Sigmoid colon (tissue), 7 donors: ENCODE results near the gene AGBL1. TPM values are rescaled to one million over a fixed set of nuclear protein-coding genes. Genes with fewer than 3 reads are reported as not detected.

Source experiments
- DNase-seq: peaks from one replicate; pipeline ENCODE4 v3.0.0-alpha.2; 2019
- H3K27ac ChIP-seq, 4 donors: fragments of 200-600 bp; sonication (generic); one replicate each; pipeline ENCODE4 v1.5.1; 2016 to 2019; ENCODE audit warnings: mild to moderate bottlenecking in 1 of 4
- H3K27me3 ChIP-seq, 3 donors: fragments of 200-600 bp; sonication (generic); one replicate each; pipeline ENCODE4 v1.5.1; 2019; ENCODE audit warnings: mild to moderate bottlenecking in 1 of 3
- H3K36me3 ChIP-seq, 4 donors: fragments of 200-600 bp; sonication (generic); one replicate each; pipeline ENCODE4 v1.5.1; 2016 to 2019
- H3K4me1 ChIP-seq, 4 donors: fragments of 200-600 bp; sonication (generic); one replicate each; pipeline ENCODE4 v1.5.1; 2017 to 2019
- H3K4me3 ChIP-seq, 4 donors: fragments of 200-600 bp; sonication (generic); one replicate each; pipeline ENCODE4 v1.5.1; 2017 to 2019; ENCODE audit warnings: mild to moderate bottlenecking in 2 of 4, moderate library complexity in 1 of 4
- H3K9me3 ChIP-seq, 4 donors: fragments of 200-600 bp in 3 of 4; sonication (generic) in 3 of 4; one replicate each; pipeline versions ENCODE4 v1.5.1 to v1.6.1; 2013 to 2019
- CTCF ChIP-seq, 4 experiments: fragments of 450-650 bp in 3 of 4; fragments of 200-600 bp in 1 of 4; IDR thresholded peaks; one replicate each; pipeline ENCODE4 v1.5.1; 2016 to 2019; ENCODE audit warnings: antibody characterized with exemption in 4 of 4, mild to moderate bottlenecking in 3 of 4, moderate library complexity in 2 of 4
- EP300 ChIP-seq, 4 donors: sonication (generic); formaldehyde crosslinking; IDR thresholded peaks; one replicate each; pipeline ENCODE4 v1.6.1; 2017; ENCODE audit warnings: antibody characterized with exemption in 4 of 4
- POLR2A ChIP-seq, 2 donors: fragments of 450-650 bp; IDR thresholded peaks; one replicate each; pipeline ENCODE4 v1.6.1; 2016; ENCODE audit warnings: antibody characterized with exemption in 2 of 2, mild to moderate bottlenecking in 2 of 2, moderate library complexity in 2 of 2
- POLR2AphosphoS5 ChIP-seq, 4 donors: sonication (generic); formaldehyde crosslinking; IDR thresholded peaks; one replicate each; pipeline ENCODE4 v1.6.1; 2017; ENCODE audit warnings: antibody characterized with exemption in 4 of 4
- WGBS, 2 donors: extraction: QIAGEN DNeasy Blood & Tissue Kit; methylation state at CpG; one replicate each; pipeline ENCODE4 v1.1.7; 2013; 5-methylcytosine and 5-hydroxymethylcytosine counted together
- intact Hi-C: fragments of 100-400 bp; cut with DNase I; formaldehyde crosslinking; loops from one replicate; pipeline ENCODE4 v1.15.1; 2023
- polyA plus RNA-seq, 3 donors: library from polyadenylated mRNA; stranded (reverse); fragments of 200-250 nt; gene quantifications; one replicate each; pipeline ENCODE4 v1.2.3, GENCODE V29; 2013
- total RNA-seq, 4 donors: library from RNA; depleted of rRNA; stranded (reverse); fragments of >200 nt; gene quantifications; one replicate each; pipeline ENCODE4 v1.1.0, GENCODE V29; 2016
- donor health status: healthy with polysubstance abuse.
- donor health status: Bipolar disorder and iron deficiency.
- donor health status: healthy.

Gene AGBL1
- total and polyA plus RNA-seq, 7 donors, result 0.16 to 0.28 TPM; not detected in 5

- TF ChIP-seq POLR2A (IDR thresholded peaks at IDR 0.05) (no peak), CTCF (IDR thresholded peaks at IDR 0.05) (no peak), EP300 (IDR thresholded peaks at IDR 0.05) (no peak), POLR2AphosphoS5 (IDR thresholded peaks at IDR 0.05) (no peak)
- WGBS, 2 donors, result 67 to 84% methylated on average over 5 of the region's 5 CpGs
Observed at GRCh38 chr15:86765281-86765680, 685.6 kb downstream of the AGBL1 start.

GRCh38 chr15:86772369-86773059 lies 692.8 kb downstream of the AGBL1 start:
- intact Hi-C loops, result no loop called here
- no peaks in the 10 kb centered on the region for H3K27me3 ChIP-seq
- H3K9me3 ChIP-seq, result no peaks in the 10 kb centered on the region
- H3K36me3 ChIP-seq, result no peaks in the 10 kb centered on the region
- 8 to 52% methylated on average over 3 of the region's 3 CpGs for WGBS, 2 donors
- no peak overlapping the region for H3K27ac ChIP-seq
- TF ChIP-seq CTCF (IDR thresholded peaks at IDR 0.05) (no peak), POLR2A (IDR thresholded peaks at IDR 0.05) (no peak), EP300 (IDR thresholded peaks at IDR 0.05) (no peak), POLR2AphosphoS5 (IDR thresholded peaks at IDR 0.05) (no peak)
- no peaks in the 10 kb centered on the region for H3K4me1 ChIP-seq
- H3K4me3 ChIP-seq, result no peak overlapping the region
- no peak for DNase-seq

More at GRCh38 chr15:86765281-86765680, 685.6 kb downstream of the AGBL1 start:
- intact Hi-C loops, result no loop called here
- no peak overlapping the region for H3K27ac ChIP-seq
- H3K4me3 ChIP-seq, result no peak overlapping the region
- H3K36me3 ChIP-seq, result no peaks in the 10 kb centered on the region
- no peaks in the 10 kb centered on the region for H3K27me3 ChIP-seq
- DNase-seq, result no peak
- H3K4me1 ChIP-seq, result no peaks in the 10 kb centered on the region
- H3K9me3 ChIP-seq, result no peaks in the 10 kb centered on the region

GRCh38 chr15:86773736-86774135 lies 694.1 kb downstream of the AGBL1 start:
- no peaks in the 10 kb centered on the region for H3K27me3 ChIP-seq
- no peaks in the 10 kb centered on the region for H3K9me3 ChIP-seq
- no peaks in the 10 kb centered on the region for H3K4me1 ChIP-seq
- DNase-seq, result no peak
- 86 to 93% methylated on average over 1 of the region's 1 CpG for WGBS, 2 donors
- no peaks in the 10 kb centered on the region for H3K36me3 ChIP-seq
- H3K4me3 ChIP-seq, result no peak overlapping the region
- intact Hi-C loops, result no loop called here
- TF ChIP-seq POLR2A (IDR thresholded peaks at IDR 0.05) (no peak), EP300 (IDR thresholded peaks at IDR 0.05) (no peak), POLR2AphosphoS5 (IDR thresholded peaks at IDR 0.05) (no peak), CTCF (IDR thresholded peaks at IDR 0.05) (no peak)
- no peak overlapping the region for H3K27ac ChIP-seq

GRCh38 chr15:86776145-86776544 lies 696.5 kb downstream of the AGBL1 start:
- intact Hi-C loops, result no loop called here

More at GRCh38 chr15:86776145-86776544, 696.5 kb downstream of the AGBL1 start:
- Histone ChIP-seq H3K27ac (no peak overlapping the region), H3K36me3 (no peaks in the 10 kb centered on the region), H3K4me1 (no peaks in the 10 kb centered on the region), H3K9me3 (no peaks in the 10 kb centered on the region), H3K27me3 (no peaks in the 10 kb centered on the region), H3K4me3 (no peak overlapping the region)
- WGBS, 2 donors, result 50 to 68% methylated on average over 2 of the region's 2 CpGs
- no peak for DNase-seq
- no peak for TF ChIP-seq POLR2A (IDR thresholded peaks at IDR 0.05)
- TF ChIP-seq CTCF (IDR thresholded peaks at IDR 0.05), result no peak
- TF ChIP-seq POLR2AphosphoS5 (IDR thresholded peaks at IDR 0.05), result no peak
- TF ChIP-seq EP300 (IDR thresholded peaks at IDR 0.05), result no peak
